DND-41 (cell line): ENCODE data around the gene SLC39A11.

Source experiments
- CTCF ChIP-seq: IDR thresholded peaks from 2 replicates; pipeline ENCODE4 v1.5.1; 2012; ENCODE audit warnings: borderline replicate concordance, low read length, moderate library complexity, mild to moderate bottlenecking; ENCODE audit not compliant: poor library complexity, severe bottlenecking; ENCODE audit errors: extremely low read depth
- EZH2 ChIP-seq: IDR thresholded peaks from 3 replicates; pipeline ENCODE4 v1.6.1; 2012; ENCODE audit warnings: borderline replicate concordance, low read depth, mild to moderate bottlenecking, moderate library complexity, low read length, inconsistent platforms; ENCODE audit not compliant: severe bottlenecking

GRCh38 chr17:72955391-72956140 is 136.9 kb downstream of the SLC39A11 start:
- TF ChIP-seq EZH2, result no peak
- TF ChIP-seq CTCF, result no peak
